B cell (primary cell): Measurements from ENCODE around the gene KCTD18.

Source experiments
- CTCF ChIP-seq: fragments of 200-600 bp; IDR thresholded peaks from one replicate; pipeline ENCODE4 v1.8.0; 2022; ENCODE audit warnings: antibody characterized with exemption, mild to moderate bottlenecking
- EZH2 ChIP-seq: IDR thresholded peaks from 2 replicates; pipeline ENCODE4 v1.6.1; 2012; ENCODE audit warnings: borderline replicate concordance, low read depth, mild to moderate bottlenecking, moderate library complexity, low read length; ENCODE audit not compliant: insufficient read depth, poor library complexity, severe bottlenecking

- no peak for TF ChIP-seq CTCF
- TF ChIP-seq EZH2, result no peak
These were observed 53.3 kb downstream of the KCTD18 start for GRCh38 chr2:200456567-200456966.
